Neural cell (in vitro differentiated cells): ENCODE results near the gene CBFA2T3. TPM values are rescaled to one million over a fixed set of nuclear protein-coding genes. Genes with fewer than 3 reads are reported as not detected.

Experiments used
- H2AFZ ChIP-seq: fragments of 200-600, 300-800 bp; sonication (generic), shearing (Covaris generic); 2 replicates; pipeline ENCODE4 v1.6.0; 2014; ENCODE audit warnings: low read depth, mild to moderate bottlenecking, antibody characterized with exemption, low read length, moderate library complexity
- H3F3A ChIP-seq: fragments of 200-600 bp; shearing (Covaris generic); 2 replicates; pipeline ENCODE4 v1.6.1; 2016; ENCODE audit warnings: mild to moderate bottlenecking, moderate library complexity, mixed read lengths, antibody characterized with exemption, low read length; ENCODE audit not compliant: insufficient read depth, poor library complexity, severe bottlenecking
- H3K27ac ChIP-seq: fragments of 200-600, 300-800 bp; sonication (generic), shearing (Covaris generic); 2 replicates; pipeline ENCODE4 v1.5.1; 2014; ENCODE audit warnings: mild to moderate bottlenecking, low read length, moderate library complexity
- H3K27me3 ChIP-seq: fragments of 300-800, 200-600 bp; sonication (generic), shearing (Covaris generic); 2 replicates; pipeline ENCODE4 v1.6.0; 2014; ENCODE audit warnings: mild to moderate bottlenecking, low read depth, low read length, moderate library complexity; ENCODE audit not compliant: insufficient read depth
- H3K36me3 ChIP-seq: fragments of 300-800, 200-600 bp; sonication (generic), shearing (Covaris generic); 2 replicates; pipeline ENCODE4 v1.5.1; 2014; ENCODE audit warnings: mild to moderate bottlenecking, antibody characterized with exemption, low read length, moderate library complexity; ENCODE audit not compliant: insufficient read depth
- H3K4me2 ChIP-seq: fragments of 300-800, 200-600 bp; sonication (generic), shearing (Covaris generic); 2 replicates; pipeline ENCODE4 v1.6.0; 2014; ENCODE audit warnings: mild to moderate bottlenecking, low read length
- H3K4me3 ChIP-seq: fragments of 300-800, 200-600 bp; sonication (generic), shearing (Covaris generic); 2 replicates; pipeline ENCODE4 v1.5.1; 2014; ENCODE audit warnings: mild to moderate bottlenecking, low read length, moderate library complexity
- H3K79me2 ChIP-seq: fragments of 200-600 bp; shearing (Covaris generic); replicated peaks from 2 replicates; pipeline ENCODE4 v1.6.0; 2014; ENCODE audit warnings: mild to moderate bottlenecking, low read length, moderate library complexity; ENCODE audit not compliant: insufficient read depth
- H3K9ac ChIP-seq: fragments of 300-800, 200-600 bp; sonication (generic), shearing (Covaris generic); 2 replicates; pipeline ENCODE4 v1.6.1; 2016; ENCODE audit warnings: mild to moderate bottlenecking, low read length, mixed read lengths
- H3K9me2 ChIP-seq: fragments of 200-600 bp; shearing (Covaris generic); 2 replicates; pipeline ENCODE4 v1.6.1; 2016; ENCODE audit warnings: mild to moderate bottlenecking, low read length, mixed read lengths; ENCODE audit not compliant: insufficient read depth
- H3K9me3 ChIP-seq: fragments of 200-600, 300-800 bp; sonication (generic), shearing (Covaris generic); 2 replicates; pipeline ENCODE4 v1.6.1; 2016; ENCODE audit warnings: mild to moderate bottlenecking, mixed run types, low read length, moderate library complexity, mixed read lengths
- H4K20me1 ChIP-seq: fragments of 200-600 bp; shearing (Covaris generic); 2 replicates; pipeline ENCODE4 v1.6.1; 2016; ENCODE audit warnings: mild to moderate bottlenecking, mixed run types; ENCODE audit not compliant: insufficient read depth
- CTCF ChIP-seq: fragments of 450-650 bp; IDR thresholded peaks from 2 replicates; pipeline ENCODE4 v1.5.1; 2014; ENCODE audit warnings: antibody characterized with exemption, mild to moderate bottlenecking, moderate library complexity; ENCODE audit not compliant: poor library complexity, severe bottlenecking
- EP300 ChIP-seq: fragments of 450-650 bp; conservative IDR thresholded peaks from 2 replicates; pipeline ENCODE4 v1.6.1; 2014; ENCODE audit warnings: antibody characterized with exemption, mild to moderate bottlenecking, moderate library complexity; ENCODE audit not compliant: poor library complexity, severe bottlenecking
- EZH2 ChIP-seq: fragments of 200-600, 300-800 bp; shearing (Covaris generic), sonication (generic); IDR thresholded peaks from 2 replicates; pipeline ENCODE4 v1.6.1; 2014; ENCODE audit warnings: antibody characterized with exemption, low read length, borderline replicate concordance, mild to moderate bottlenecking; ENCODE audit not compliant: insufficient read depth, poor library complexity, severe bottlenecking
- MXI1 ChIP-seq: fragments of 450-650 bp; conservative IDR thresholded peaks from 2 replicates; pipeline ENCODE4 v1.6.1; 2014; ENCODE audit warnings: antibody characterized with exemption, mild to moderate bottlenecking; ENCODE audit not compliant: poor library complexity, severe bottlenecking
- POLR2AphosphoS5 ChIP-seq: IDR thresholded peaks from 2 replicates; pipeline ENCODE4 v1.6.1; 2012
- RAD21 ChIP-seq: fragments of 450-650 bp; conservative IDR thresholded peaks from 2 replicates; pipeline ENCODE4 v1.6.1; 2014; ENCODE audit warnings: antibody characterized with exemption, mild to moderate bottlenecking, moderate library complexity
- REST ChIP-seq: IDR thresholded peaks from 2 replicates; pipeline ENCODE4 v1.6.1; 2012; ENCODE audit warnings: borderline replicate concordance
- SMC3 ChIP-seq: fragments of 450-650 bp; conservative IDR thresholded peaks from 2 replicates; pipeline ENCODE4 v1.6.1; 2014; ENCODE audit warnings: antibody characterized with exemption, mild to moderate bottlenecking, moderate library complexity; ENCODE audit not compliant: poor library complexity
- TAF1 ChIP-seq: IDR thresholded peaks from 2 replicates; pipeline ENCODE4 v1.6.1; 2012; ENCODE audit warnings: low read depth
- polyA plus RNA-seq: library from polyadenylated mRNA; depleted of rRNA; stranded (reverse); fragments of >200 nt; gene quantifications from 2 replicates; pipeline ENCODE4 v1.2.3, GENCODE V29; 2014

Gene CBFA2T3
- polyA plus RNA-seq, 1 donor from 2014 or later, result 2.1 TPM

- Histone ChIP-seq H3F3A (no peaks in the 10 kb centered on the region), H3K79me2 (no peaks in the 10 kb centered on the region), H3K27ac (no peak overlapping the region), H3K9me2 (no peaks in the 10 kb centered on the region), H3K4me2 (no peak overlapping the region), H3K9ac (no peak overlapping the region), H4K20me1 (no peaks in the 10 kb centered on the region), H3K9me3 (no peaks in the 10 kb centered on the region), H3K4me3 (no peak overlapping the region), H2AFZ (no peak overlapping the region), H3K27me3 (no peaks in the 10 kb centered on the region), H3K36me3 (no peaks in the 10 kb centered on the region)
- TF ChIP-seq EZH2 (no peak), SMC3 (no peak), TAF1 (no peak), CTCF (no peak), RAD21 (no peak), REST (no peak), EP300 (no peak), POLR2AphosphoS5 (no peak), MXI1 (no peak)
Measured at GRCh38 chr16:88992351-88993165, 15.6 kb upstream of the CBFA2T3 start.

GRCh38 chr16:88991813-88992350 lies 14.9 kb upstream of the CBFA2T3 start:
- H3K4me3 ChIP-seq, result no peak overlapping the region
- no peak overlapping the region for H3K9ac ChIP-seq
- no peaks in the 10 kb centered on the region for H3F3A ChIP-seq
- H3K27ac ChIP-seq, result no peak overlapping the region
- no peaks in the 10 kb centered on the region for H3K9me2 ChIP-seq
- H3K79me2 ChIP-seq, result no peaks in the 10 kb centered on the region
- no peaks in the 10 kb centered on the region for H3K27me3 ChIP-seq
- TF ChIP-seq SMC3 (no peak), POLR2AphosphoS5 (no peak)
- H2AFZ ChIP-seq, result no peak overlapping the region
- H3K4me2 ChIP-seq, result no peak overlapping the region
- H3K9me3 ChIP-seq, result no peaks in the 10 kb centered on the region
- no peaks in the 10 kb centered on the region for H3K36me3 ChIP-seq
- H4K20me1 ChIP-seq, result no peaks in the 10 kb centered on the region
